Adipose tissue (tissue), 3 donors: ENCODE data around the gene MDN1. TPM values are rescaled to one million over a fixed set of nuclear protein-coding genes. Genes with fewer than 3 reads are reported as not detected.

Source experiments
- H3K27ac ChIP-seq: one replicate; pipeline ENCODE4 v1.5.1; 2013; ENCODE audit warnings: low read depth, low read length
- whole genome bisulfite sequencing, 3 donors: extraction: QIAGEN DNeasy Blood & Tissue Kit; methylation state at CpG; one replicate each; pipeline ENCODE4 v1.1.7; 2013; 5-methylcytosine and 5-hydroxymethylcytosine counted together
- polyA plus RNA-seq, 3 donors: library from polyadenylated mRNA; stranded (reverse); fragments of 200-250 nt; gene quantifications; one replicate each; pipeline ENCODE4 v1.2.3, GENCODE V29; 2013
- donor health status: healthy with polysubstance abuse.
- donor health status: Bipolar disorder and iron deficiency.
- donor health status: healthy.

The MDN1 gene
- polyA plus RNA-seq, 3 donors = 5.8 to 13.7 (median 8.9) TPM

DNA sequence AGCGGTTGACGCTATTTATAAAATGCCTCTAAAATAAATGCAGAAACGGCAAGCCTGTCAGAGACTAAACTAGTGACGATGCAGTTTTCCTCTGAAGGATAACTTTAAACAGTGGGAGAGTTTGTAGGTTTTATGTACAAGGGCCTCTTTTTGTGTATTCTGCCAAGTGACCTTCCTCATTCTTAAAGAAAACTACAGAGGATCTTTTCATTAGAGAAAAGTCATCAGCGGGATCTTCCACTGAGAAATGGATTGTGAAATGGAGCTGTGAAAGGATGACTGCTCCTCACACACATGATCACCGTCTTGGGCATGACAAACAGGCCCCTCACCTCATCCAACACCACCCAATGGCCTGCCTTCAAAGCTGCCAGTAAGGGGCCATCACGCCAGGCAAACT is 92.1 kb downstream of the MDN1 start:
- no peak overlapping the region for H3K27ac ChIP-seq
- WGBS, 3 donors = 94 to 96% (median 94%) methylated on average over 7 of the region's 7 CpGs

GRCh38 chr6:89724981-89725380 is 94.6 kb downstream of the MDN1 start:
- no peak overlapping the region for H3K27ac ChIP-seq
- WGBS, 3 donors = 84 to 93% (median 90%) methylated on average over 3 of the region's 3 CpGs

GRCh38 chr6:89723046-89723445 is 96.5 kb downstream of the MDN1 start:
- WGBS, 3 donors = 95 to 100% (median 99%) methylated on average over 2 of the region's 2 CpGs
- H3K27ac ChIP-seq = no peak overlapping the region

DNA sequence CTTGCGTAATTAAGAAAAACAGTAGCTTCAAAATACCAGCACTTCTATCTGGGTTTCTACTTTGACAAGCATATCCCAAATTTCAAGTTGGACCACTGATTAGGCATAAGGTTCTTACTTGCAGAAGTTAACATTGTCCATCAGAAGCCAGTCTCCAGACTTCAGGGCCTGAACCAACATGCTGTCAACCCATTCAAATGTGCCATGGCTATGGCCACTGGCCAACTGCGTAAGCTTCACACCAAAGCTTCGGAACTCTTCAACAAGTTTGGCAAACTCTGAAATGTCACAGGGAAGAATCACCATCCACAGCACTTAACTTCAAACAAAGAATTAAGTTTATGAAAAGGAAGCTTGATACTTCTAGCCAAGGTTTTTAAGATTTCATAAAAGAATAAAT is 103.1 kb downstream of the MDN1 start:
- no peak overlapping the region for H3K27ac ChIP-seq

DNA sequence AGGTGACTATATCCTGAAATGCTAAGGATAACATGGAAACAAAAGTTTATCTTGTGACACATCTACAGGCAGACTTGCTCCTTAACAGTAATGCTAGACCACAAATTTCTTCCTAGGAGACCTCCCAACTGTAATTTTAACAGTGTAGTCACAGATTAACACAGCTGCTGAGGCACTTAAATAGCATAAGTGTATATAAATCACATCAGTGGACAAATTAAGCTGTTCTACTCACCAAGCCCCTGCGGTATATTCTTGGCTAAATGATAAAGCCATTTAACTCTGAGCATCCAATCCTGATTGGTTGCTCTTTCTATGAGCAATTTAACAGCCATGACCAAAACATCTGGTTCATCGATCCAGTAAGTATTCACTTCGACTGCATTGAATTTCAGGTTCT is 107.8 kb downstream of the MDN1 start:
- no peak overlapping the region for H3K27ac ChIP-seq
- WGBS, 3 donors = 93 to 94% (median 94%) methylated on average over 3 of the region's 3 CpGs

More for the DNA sequence above, 103.1 kb downstream of the MDN1 start:
- WGBS, 3 donors = 90 to 94% (median 92%) methylated on average over 3 of the region's 3 CpGs

DNA sequence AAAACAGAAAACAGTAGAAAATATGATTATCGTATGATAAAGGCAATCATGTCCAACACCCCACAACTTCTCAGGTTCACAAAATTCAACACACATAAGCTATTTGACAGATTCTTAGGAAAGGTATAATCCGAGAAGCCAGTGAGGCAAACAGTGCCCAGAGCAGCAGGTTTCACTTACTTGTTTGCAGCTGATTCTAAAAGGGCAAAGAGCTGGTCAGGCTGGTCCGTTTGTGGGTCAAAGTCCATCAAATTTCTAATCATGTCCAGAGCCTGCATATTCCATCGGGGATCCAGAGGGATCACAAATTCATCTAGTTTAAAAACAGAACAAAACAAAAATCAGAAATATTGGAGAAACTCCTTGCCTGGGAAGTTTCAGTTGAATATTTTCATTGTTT is 111.3 kb downstream of the MDN1 start:
- WGBS, 3 donors = 45 to 68% (median 66%) methylated on average over 4 of the region's 4 CpGs
- no peak overlapping the region for H3K27ac ChIP-seq

- 98 to 100% (median 100%) methylated on average over 1 of the region's 1 CpG for WGBS, 3 donors
- no peak overlapping the region for H3K27ac ChIP-seq
Observed at GRCh38 chr6:89707766-89708165, 111.8 kb downstream of the MDN1 start.

- H3K27ac ChIP-seq = no peak overlapping the region
Observed at GRCh38 chr6:89706121-89706520, 113.5 kb downstream of the MDN1 start.

DNA sequence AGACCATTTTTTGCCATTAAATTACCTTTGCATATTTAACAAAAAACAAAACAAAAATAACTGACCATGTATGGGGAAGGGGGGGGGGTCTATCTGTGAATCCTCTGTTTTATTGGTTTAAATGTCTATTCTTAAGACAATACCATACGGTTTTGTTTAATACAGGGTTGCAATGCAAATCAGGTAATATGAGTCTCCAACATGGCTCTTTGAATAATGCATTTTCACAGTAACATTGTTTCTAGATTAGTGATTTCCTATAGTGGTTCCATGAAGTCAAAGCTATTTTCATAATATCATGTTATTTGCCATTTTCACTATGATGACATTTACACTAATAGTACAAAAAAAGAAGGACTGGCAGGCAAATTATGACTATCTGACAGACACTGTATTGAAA is 116.3 kb downstream of the MDN1 start:
- 92 to 100% (median 97%) methylated on average over 1 of the region's 1 CpG for WGBS, 3 donors
- no peak overlapping the region for H3K27ac ChIP-seq

DNA sequence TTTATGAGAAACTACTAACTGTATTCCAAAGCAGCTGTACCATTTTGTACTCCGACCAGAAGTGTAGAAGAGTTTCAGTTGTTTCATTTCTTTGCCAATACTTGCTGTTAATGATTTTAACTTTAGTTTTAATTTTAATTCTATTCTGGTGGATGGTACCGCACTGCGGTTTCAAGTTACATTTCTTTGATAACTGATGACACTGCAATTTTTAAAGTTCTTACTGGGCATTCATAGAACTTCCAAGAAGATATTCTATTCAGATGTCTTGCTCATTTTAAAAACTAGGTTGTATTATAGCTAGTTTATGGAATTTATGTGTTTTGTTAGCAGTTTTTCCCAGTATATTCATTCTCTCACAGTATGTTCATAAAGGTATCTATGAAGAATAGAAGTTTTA is 117.2 kb downstream of the MDN1 start:
- 98 to 99% (median 98%) methylated on average over 3 of the region's 3 CpGs for WGBS, 3 donors

GRCh38 chr6:89695667-89696066 is 123.9 kb downstream of the MDN1 start:
- H3K27ac ChIP-seq = no peak overlapping the region
- 93 to 98% (median 94%) methylated on average over 7 of the region's 7 CpGs for WGBS, 3 donors

More for the DNA sequence above, 117.2 kb downstream of the MDN1 start:
- H3K27ac ChIP-seq = no peak overlapping the region

GRCh38 chr6:89694428-89694827 is 125.2 kb downstream of the MDN1 start:
- 95 to 98% (median 96%) methylated on average over 4 of the region's 4 CpGs for WGBS, 3 donors

DNA sequence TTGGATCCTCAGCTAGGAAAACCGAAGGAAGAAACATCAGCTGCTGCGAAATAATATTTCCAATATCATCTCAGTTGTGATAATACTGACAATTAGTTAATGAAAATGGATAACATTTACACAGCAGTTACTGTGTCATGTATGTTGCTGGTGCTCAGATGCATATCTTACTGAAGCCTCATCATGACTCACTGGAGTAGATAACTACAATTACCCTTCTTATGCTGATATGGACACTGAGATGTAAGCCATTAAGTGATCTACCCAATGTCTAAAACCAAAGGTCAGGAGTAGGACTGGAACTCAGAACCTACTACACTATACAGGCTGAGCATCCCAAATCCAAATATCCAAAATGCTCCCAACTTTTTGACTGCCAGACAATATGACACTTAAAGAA is 126.4 kb downstream of the MDN1 start:
- 94 to 97% (median 96%) methylated on average over 2 of the region's 2 CpGs for WGBS, 3 donors

More at GRCh38 chr6:89694428-89694827, 125.2 kb downstream of the MDN1 start:
- H3K27ac ChIP-seq = no peak overlapping the region

GRCh38 chr6:89692256-89692655 is 127.3 kb downstream of the MDN1 start:
- H3K27ac ChIP-seq = no peak overlapping the region
- 90 to 93% (median 91%) methylated on average over 9 of the region's 9 CpGs for WGBS, 3 donors

More for the DNA sequence above, 126.4 kb downstream of the MDN1 start:
- H3K27ac ChIP-seq = no peak overlapping the region

GRCh38 chr6:89690944-89691324 is 128.7 kb downstream of the MDN1 start:
- no peak overlapping the region for H3K27ac ChIP-seq

DNA sequence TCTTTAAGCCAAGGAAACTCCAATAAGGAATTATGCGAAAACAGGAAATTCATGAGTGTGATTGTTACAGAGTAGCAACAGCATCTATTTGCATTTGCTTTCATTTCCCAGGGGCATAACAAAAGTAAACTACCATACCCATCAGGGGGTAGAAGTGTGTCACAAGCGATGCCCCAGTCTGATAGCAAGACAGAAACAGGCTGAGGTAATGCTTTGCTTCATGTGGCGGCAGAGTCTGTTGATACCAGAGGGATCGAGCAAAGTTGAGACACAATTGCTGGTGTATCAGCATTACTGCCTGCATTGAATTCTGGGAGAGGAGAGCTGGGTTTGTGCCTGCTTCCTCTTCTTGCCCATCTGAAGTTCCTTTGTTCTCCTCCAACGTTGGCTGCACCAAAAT is 129.9 kb downstream of the MDN1 start:
- H3K27ac ChIP-seq = no peak overlapping the region
- WGBS, 3 donors = 49 to 73% (median 53%) methylated on average over 5 of the region's 5 CpGs

DNA sequence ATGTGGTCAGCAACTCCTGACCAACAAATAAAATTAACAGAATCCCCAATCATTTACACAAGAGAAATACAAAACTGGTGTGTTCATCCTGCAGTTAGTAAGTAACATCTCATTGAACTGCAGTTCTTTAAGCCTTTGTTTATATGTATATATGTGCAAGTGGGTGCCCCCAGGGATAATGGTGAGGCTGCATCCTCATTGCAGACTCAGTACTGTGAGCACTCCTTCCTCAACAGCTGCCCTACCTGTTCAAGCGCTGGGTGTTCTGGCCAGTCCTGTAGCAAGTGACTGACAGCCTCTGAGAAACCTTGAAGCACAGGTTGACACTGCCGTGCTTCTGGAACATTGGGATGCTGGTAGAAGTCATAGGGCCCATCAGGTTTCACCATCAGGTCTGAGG is 131.3 kb downstream of the MDN1 start:
- no peak overlapping the region for H3K27ac ChIP-seq
- WGBS, 3 donors = 90 to 100% (median 98%) methylated on average over 2 of the region's 2 CpGs

GRCh38 chr6:89685311-89685710 is 134.3 kb downstream of the MDN1 start:
- WGBS, 3 donors = 94 to 98% (median 97%) methylated on average over 2 of the region's 2 CpGs

GRCh38 chr6:89682991-89683390 is 136.6 kb downstream of the MDN1 start:
- H3K27ac ChIP-seq = no peak overlapping the region
- 91 to 97% (median 96%) methylated on average over 1 of the region's 1 CpG for WGBS, 3 donors

More at GRCh38 chr6:89685311-89685710, 134.3 kb downstream of the MDN1 start:
- no peak overlapping the region for H3K27ac ChIP-seq

DNA sequence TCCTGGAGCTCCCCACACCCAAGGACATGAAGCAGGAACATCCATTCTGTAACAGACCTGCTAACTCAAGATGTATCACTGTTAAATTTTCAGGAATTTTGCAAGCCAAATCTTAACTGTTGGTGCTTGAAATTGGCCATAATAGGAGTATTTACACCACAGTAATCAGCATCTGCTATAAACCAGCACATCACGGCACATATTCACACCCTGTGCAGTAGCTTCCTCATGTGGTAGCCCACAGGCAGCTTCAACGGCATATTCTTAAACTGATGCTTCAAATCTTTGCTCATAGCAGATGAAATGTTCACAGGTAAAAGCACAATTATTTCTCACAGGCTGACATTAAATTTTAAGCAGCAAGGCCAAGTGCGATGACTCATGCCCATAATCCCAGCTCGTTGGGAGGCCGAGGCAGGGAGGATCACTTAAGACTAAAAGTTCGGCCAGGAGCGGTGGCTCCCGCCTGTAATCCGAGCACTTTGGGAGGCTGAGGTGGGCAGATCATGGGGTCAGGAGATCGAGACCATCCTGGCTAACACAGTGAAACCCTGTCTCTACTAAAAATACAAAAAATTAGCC is 137.5 kb downstream of the MDN1 start:
- H3K27ac ChIP-seq = no peak overlapping the region
- 97% methylated on average over 10 of the region's 10 CpGs for WGBS, 3 donors

- 81 to 91% (median 84%) methylated on average over 7 of the region's 7 CpGs for WGBS, 3 donors
- no peak overlapping the region for H3K27ac ChIP-seq
Observed at GRCh38 chr6:89680551-89680950, 139.0 kb downstream of the MDN1 start.
